Gastrocnemius medialis (tissue), 4 donors: ENCODE results near the gene ADGRE3. TPM values are rescaled to one million over a fixed set of nuclear protein-coding genes. Genes with fewer than 3 reads are reported as not detected.

Source experiments
- ATAC-seq, 2 donors: fragments of 150-250 bp; one replicate each; pipeline ENCODE4 v1.9.1; 2016
- DNase-seq, 2 donors: peaks; one replicate each; pipeline ENCODE4 v3.0.0-alpha.2; 2019
- H3K27ac ChIP-seq, 4 donors: fragments of 200-600 bp; sonication (generic); 1 replicate in 1 of 4; 2 replicates in 3 of 4; pipeline ENCODE4 v1.5.1; 2016 to 2018; ENCODE audit warnings: mild to moderate bottlenecking in 2 of 4, moderate library complexity in 1 of 4
- H3K27me3 ChIP-seq, 3 donors: fragments of 200-600 bp; sonication (generic) in 2 of 3; 1 replicate in 1 of 3; 2 replicates in 2 of 3; pipeline versions ENCODE4 v1.5.1 to v1.6.0; 2016 to 2019; ENCODE audit warnings: mild to moderate bottlenecking in 1 of 3, moderate library complexity in 1 of 3
- H3K36me3 ChIP-seq, 2 donors: fragments of 200-600 bp; sonication (generic) in 1 of 2; one replicate each; pipeline ENCODE4 v1.5.1; 2017 to 2018
- H3K4me1 ChIP-seq, 2 donors: fragments of 200-600 bp; sonication (generic) in 1 of 2; one replicate each; pipeline ENCODE4 v1.5.1; 2016 to 2017; ENCODE audit warnings: mild to moderate bottlenecking in 2 of 2
- H3K4me3 ChIP-seq, 4 donors: fragments of 200-600 bp; sonication (generic) in 3 of 4; 1 replicate in 1 of 4; 2 replicates in 3 of 4; pipeline ENCODE4 v1.5.1; 2016 to 2019; ENCODE audit warnings: mild to moderate bottlenecking in 2 of 4
- H3K9me3 ChIP-seq, 3 donors: fragments of 200-600 bp; sonication (generic) in 2 of 3; 1 replicate in 1 of 3; 2 replicates in 2 of 3; pipeline ENCODE4 v1.5.1; 2016 to 2019
- CTCF ChIP-seq, 5 experiments: fragments of 450-650 bp in 3 of 5; fragments of 200-600 bp in 2 of 5; sonication (generic) in 2 of 5; IDR thresholded peaks in 4 of 5; conservative IDR thresholded peaks in 1 of 5; 1 replicate in 4 of 5; 2 replicates in 1 of 5; pipeline ENCODE4 v1.5.1; 2016 to 2019; ENCODE audit warnings: antibody characterized with exemption in 5 of 5, mild to moderate bottlenecking in 3 of 5, moderate library complexity in 3 of 5
- POLR2A ChIP-seq, 2 donors: fragments of 450-650 bp; IDR thresholded peaks; one replicate each; pipeline ENCODE4 v1.6.1; 2017; ENCODE audit warnings: antibody characterized with exemption in 2 of 2, mild to moderate bottlenecking in 2 of 2, moderate library complexity in 2 of 2
- in situ Hi-C, 4 donors: fragments of 200-750 bp; cut with MboI; loops; one replicate each; pipeline versions ENCODE4 v1.15.0 to v1.8.0; 2017; ENCODE audit warnings: low sequenced_read_pairs in 4 of 4
- intact Hi-C: fragments of 100-400 bp; cut with DNase I; formaldehyde crosslinking; loops from one replicate; pipeline ENCODE4 v1.15.1; 2023; ENCODE audit warnings: low total_unique reads
- total RNA-seq, 4 donors: library from RNA; depleted of rRNA; stranded (reverse); fragments of >200 nt; gene quantifications; one replicate each; pipeline versions ENCODE4 v1.1.0 to v1.2.3, GENCODE V29; 2016

ADGRE3 gene
- total RNA-seq, 4 donors from 2014 or later, result not detected

- no peak for DNase-seq
- TF ChIP-seq CTCF (IDR thresholded peaks at IDR 0.05 in 4 of 5, conservative IDR thresholded peaks at IDR 0.05 in 1 of 5) (no peak), POLR2A (IDR thresholded peaks at IDR 0.05) (no peak)
- Histone ChIP-seq H3K4me1 (no peaks in the 10 kb centered on the region), H3K4me3 (no peak overlapping the region), H3K27me3 (peaks cover 0 to 5% (median 2%) of the 10 kb centered on the region in 3 donors), H3K9me3 (peaks cover 0 to 7% (median 0%) of the 10 kb centered on the region in 3 donors), H3K36me3 (no peaks in the 10 kb centered on the region), H3K27ac (no peak overlapping the region)
- no peak for ATAC-seq
- intact Hi-C loops (no loop called here), in situ Hi-C loops (no loop called here)
These were observed 1.6 kb downstream of the ADGRE3 start for GRCh38 chr19:14673088-14673487.

GRCh38 chr19:14672188-14672872 lies 2.3 kb downstream of the ADGRE3 start:
- ATAC-seq, result no peak
- TF ChIP-seq POLR2A (IDR thresholded peaks at IDR 0.05), result no peak
- TF ChIP-seq CTCF (IDR thresholded peaks at IDR 0.05 in 4 of 5, conservative IDR thresholded peaks at IDR 0.05 in 1 of 5), result no peak
- H3K4me3 ChIP-seq, result no peak overlapping the region
- H3K27ac ChIP-seq, result no peak overlapping the region
- peaks cover 0 to 7% (median 0%) of the 10 kb centered on the region in 3 donors for H3K9me3 ChIP-seq
- no peak for DNase-seq
- intact Hi-C loops (no loop called here), in situ Hi-C loops (no loop called here)
- H3K27me3 ChIP-seq, result peaks cover 0 to 5% (median 2%) of the 10 kb centered on the region in 3 donors
- H3K36me3 ChIP-seq, result no peaks in the 10 kb centered on the region
- H3K4me1 ChIP-seq, result no peaks in the 10 kb centered on the region

GRCh38 chr19:14670408-14670807 lies 4.2 kb downstream of the ADGRE3 start:
- H3K36me3 ChIP-seq, result no peaks in the 10 kb centered on the region
- TF ChIP-seq CTCF (IDR thresholded peaks at IDR 0.05 in 4 of 5, conservative IDR thresholded peaks at IDR 0.05 in 1 of 5) (no peak), POLR2A (IDR thresholded peaks at IDR 0.05) (no peak)
- H3K27me3 ChIP-seq, result peaks cover 0 to 5% (median 2%) of the 10 kb centered on the region in 3 donors
- no peaks in the 10 kb centered on the region for H3K4me1 ChIP-seq
- no peak for DNase-seq
- H3K9me3 ChIP-seq, result peaks cover 0 to 7% (median 0%) of the 10 kb centered on the region in 3 donors
- no peak overlapping the region for H3K27ac ChIP-seq
- ATAC-seq, result no peak
- no peak overlapping the region for H3K4me3 ChIP-seq
- in situ Hi-C loops, result no loop called here
- intact Hi-C loops, result no loop called here

GRCh38 chr19:14669940-14670339 lies 4.7 kb downstream of the ADGRE3 start:
- TF ChIP-seq CTCF (IDR thresholded peaks at IDR 0.05 in 4 of 5, conservative IDR thresholded peaks at IDR 0.05 in 1 of 5) (no peak), POLR2A (IDR thresholded peaks at IDR 0.05) (no peak)
- Histone ChIP-seq H3K27me3 (peaks cover 0 to 5% (median 2%) of the 10 kb centered on the region in 3 donors), H3K27ac (no peak overlapping the region), H3K4me3 (no peak overlapping the region), H3K4me1 (no peaks in the 10 kb centered on the region), H3K9me3 (peaks cover 0 to 7% (median 0%) of the 10 kb centered on the region in 3 donors), H3K36me3 (no peaks in the 10 kb centered on the region)
- no peak for ATAC-seq
- DNase-seq, result no peak
- in situ Hi-C loops, result no loop called here
- intact Hi-C loops, result no loop called here
